ENCODE data around the gene FRMD4A. TPM values are rescaled to one million over a fixed set of nuclear protein-coding genes. Genes with fewer than 3 reads are reported as not detected.
A peak's percentile ranks its signal among the peaks of the same experiment; 100 is the strongest.

FRMD4A gene
- total and polyA plus RNA-seq, 2 experiments from 2014 or later: 3.7 to 12.6 TPM

DNA sequence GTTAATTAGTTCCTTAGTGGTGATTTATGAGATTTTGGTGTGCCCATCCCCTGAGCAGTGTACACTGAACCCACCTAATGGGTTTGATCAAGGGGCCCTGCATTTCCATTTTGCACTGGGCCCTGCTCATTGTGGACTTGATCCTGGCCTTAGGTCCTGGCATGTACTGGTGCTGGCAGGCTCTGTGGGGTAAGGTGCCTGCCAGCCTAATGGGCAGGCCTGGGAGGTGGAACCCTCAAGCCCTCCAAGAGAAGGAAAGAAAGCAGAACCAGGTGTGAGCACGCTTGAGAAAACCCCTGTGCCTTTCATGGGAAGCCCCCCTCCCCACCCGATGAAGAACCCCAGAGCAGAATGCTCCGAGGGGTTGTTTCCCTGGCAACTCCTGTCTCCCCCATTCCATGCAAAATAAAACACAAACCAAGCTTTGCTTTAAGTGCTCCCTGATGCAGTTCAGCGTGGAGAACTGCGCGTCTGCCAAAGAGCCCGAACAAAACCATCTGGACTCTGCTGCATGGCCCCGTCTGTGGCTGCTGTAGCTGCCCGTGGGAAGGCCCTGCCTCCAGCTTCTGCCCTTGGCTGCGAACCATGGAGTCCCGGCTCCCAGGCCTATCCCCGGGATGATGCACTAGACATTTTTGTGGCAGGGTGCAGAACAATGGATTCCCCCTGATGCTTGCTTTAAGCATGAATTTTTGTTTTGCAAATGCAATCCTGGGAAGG, 620.6 kb downstream of the FRMD4A start:
- H3K4me3 ChIP-seq: no peak overlapping the region
- no peaks in the 10 kb centered on the region for H3K36me3 ChIP-seq
- peak in 1 of 2 donors; percentile 38 for DNase-seq (ENCODE audit: low read depth in 1 of 2, low spot score in 1 of 2)
- H3K27ac ChIP-seq: no peak overlapping the region
- H3K4me1 ChIP-seq (ENCODE audit: low read depth): peaks cover 17% of the 10 kb centered on the region
- no peaks in the 10 kb centered on the region for H3K9me3 ChIP-seq (ENCODE audit: low read depth)
- no peak for TF ChIP-seq CTCF (IDR thresholded peaks at IDR 0.05; ENCODE audit: low read depth, low read length)
- H3K27me3 ChIP-seq: no peaks in the 10 kb centered on the region

DNA sequence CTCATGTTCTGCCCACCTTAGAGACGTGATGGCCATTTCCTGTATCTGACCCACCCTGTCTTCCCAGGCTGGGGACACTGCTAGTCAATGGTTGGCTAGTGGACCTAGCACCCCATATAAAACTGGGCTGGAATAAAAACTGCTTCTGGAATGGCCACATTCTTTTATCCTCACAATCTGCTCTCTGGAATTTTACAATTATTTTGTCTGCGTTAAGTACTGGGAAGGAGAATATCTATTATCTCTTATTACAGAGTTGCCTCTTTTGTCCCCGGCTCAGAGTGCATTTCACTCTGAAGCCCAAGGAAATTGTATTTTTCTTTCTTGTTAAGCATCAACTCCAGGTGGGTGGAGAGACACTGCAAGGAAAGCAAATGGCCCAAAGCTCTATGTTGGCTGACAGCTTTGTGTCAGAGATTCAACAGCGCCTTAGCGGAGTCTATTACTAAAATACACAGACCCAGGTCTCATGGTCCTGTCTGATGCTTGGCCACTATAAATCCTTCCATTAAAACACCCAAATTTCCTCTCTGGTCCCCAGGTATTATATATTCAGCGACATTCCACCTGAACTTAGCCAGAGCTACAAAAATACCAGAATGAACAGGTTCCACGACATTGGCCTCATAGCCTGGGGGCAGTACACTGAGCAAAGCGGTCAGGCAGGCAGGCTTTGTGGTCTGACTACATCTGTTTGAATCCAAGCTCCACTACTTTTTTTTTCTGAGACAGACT, 622.3 kb downstream of the FRMD4A start:
- peaks cover 17% of the 10 kb centered on the region for H3K4me1 ChIP-seq (ENCODE audit: low read depth)

GRCh38 chr10:13707156-13707881, 623.4 kb downstream of the FRMD4A start:
- no peak for TF ChIP-seq CTCF (IDR thresholded peaks at IDR 0.05; ENCODE audit: low read depth, low read length)
- Histone ChIP-seq H3K27me3 (no peaks in the 10 kb centered on the region), H3K9me3 (ENCODE audit: low read depth) (no peaks in the 10 kb centered on the region), H3K4me3 (peak overlapping the region; percentile 13), H3K27ac (no peak overlapping the region), H3K4me1 (ENCODE audit: low read depth) (peaks cover 17% of the 10 kb centered on the region), H3K36me3 (no peaks in the 10 kb centered on the region)
- peak; percentile 74 to 96 for DNase-seq (ENCODE audit: low read depth in 1 of 2, low spot score in 1 of 2)

More for the DNA sequence above, 622.3 kb downstream of the FRMD4A start:
- DNase-seq (ENCODE audit: low read depth in 1 of 2, low spot score in 1 of 2): no peak
- TF ChIP-seq CTCF (IDR thresholded peaks at IDR 0.05; ENCODE audit: low read depth, low read length): no peak
- no peak overlapping the region for H3K4me3 ChIP-seq
- no peaks in the 10 kb centered on the region for H3K36me3 ChIP-seq
- H3K27ac ChIP-seq: no peak overlapping the region
- H3K27me3 ChIP-seq: no peaks in the 10 kb centered on the region
- no peaks in the 10 kb centered on the region for H3K9me3 ChIP-seq (ENCODE audit: low read depth)

GRCh38 chr10:13706604-13707003, 624.1 kb downstream of the FRMD4A start:
- Histone ChIP-seq H3K9me3 (ENCODE audit: low read depth) (no peaks in the 10 kb centered on the region), H3K4me1 (ENCODE audit: low read depth) (peaks cover 17% of the 10 kb centered on the region), H3K36me3 (no peaks in the 10 kb centered on the region), H3K4me3 (no peak overlapping the region), H3K27me3 (no peaks in the 10 kb centered on the region), H3K27ac (no peak overlapping the region)
- TF ChIP-seq CTCF (IDR thresholded peaks at IDR 0.05; ENCODE audit: low read depth, low read length): no peak
- no peak for DNase-seq (ENCODE audit: low read depth in 1 of 2, low spot score in 1 of 2)

- Histone ChIP-seq H3K27me3 (no peaks in the 10 kb centered on the region), H3K4me1 (ENCODE audit: low read depth) (peaks cover 17% of the 10 kb centered on the region), H3K36me3 (no peaks in the 10 kb centered on the region), H3K27ac (no peak overlapping the region), H3K9me3 (ENCODE audit: low read depth) (no peaks in the 10 kb centered on the region), H3K4me3 (no peak overlapping the region)
- TF ChIP-seq CTCF (IDR thresholded peaks at IDR 0.05; ENCODE audit: low read depth, low read length): no peak
- DNase-seq (ENCODE audit: low read depth in 1 of 2, low spot score in 1 of 2): no peak
Measured at GRCh38 chr10:13706175-13706574, 624.5 kb downstream of the FRMD4A start.
